Measurements from ENCODE around the gene BAHD1. TPM values are rescaled to one million over a fixed set of nuclear protein-coding genes. Genes with fewer than 3 reads are reported as not detected.

Gene BAHD1
- total RNA-seq, 1 experiment from 2014 or later: 49.1 TPM

GRCh38 chr15:40464595-40465185 is 23.9 kb downstream of the BAHD1 start:
- peaks cover 35% of the 10 kb centered on the region for H3K36me3 Mint-ChIP-seq
- TF ChIP-seq ELF4 (CRISPR knock-in tag; IDR thresholded peaks at IDR 0.05; ENCODE audit: low read depth) (no peak), SMAD3 (CRISPR knock-in tag; IDR thresholded peaks at IDR 0.05; ENCODE audit: borderline replicate concordance) (no peak)
- H3K4me1 Mint-ChIP-seq: peaks cover 1% of the 10 kb centered on the region
- DNase-seq (ENCODE audit: low spot score): no peak
- ChIA-PET CTCF (no interaction called here), POLR2A (no interaction called here)
- H3K27ac Mint-ChIP-seq: no peak overlapping the region
- no peaks in the 10 kb centered on the region for H3K9me3 Mint-ChIP-seq
- H3K4me3 Mint-ChIP-seq: no peak overlapping the region
- H3K27me3 Mint-ChIP-seq (ENCODE audit: low read depth): no peaks in the 10 kb centered on the region
- ATAC-seq: no peak

- DNase-seq (ENCODE audit: low spot score) (no peak), ATAC-seq (no peak)
- peaks cover 34% of the 10 kb centered on the region for H3K36me3 Mint-ChIP-seq
- no peaks in the 10 kb centered on the region for H3K9me3 Mint-ChIP-seq
- H3K4me3 Mint-ChIP-seq: no peak overlapping the region
- no peak for TF ChIP-seq NR1H2 (CRISPR knock-in tag; IDR thresholded peaks at IDR 0.05)
- TF ChIP-seq USF1 (CRISPR knock-in tag; IDR thresholded peaks at IDR 0.05): no peak
- TF ChIP-seq ZBTB21 (CRISPR knock-in tag; IDR thresholded peaks at IDR 0.05; ENCODE audit: borderline replicate concordance): no peak
- TF ChIP-seq NFATC4 (CRISPR knock-in tag; IDR thresholded peaks at IDR 0.05): no peak
- no peak for TF ChIP-seq CDX4 (CRISPR knock-in tag; IDR thresholded peaks at IDR 0.05; ENCODE audit: borderline replicate concordance)
- TF ChIP-seq ZNF121 (CRISPR knock-in tag; IDR thresholded peaks at IDR 0.05): no peak
- no peak for TF ChIP-seq ZNF532 (CRISPR knock-in tag; IDR thresholded peaks at IDR 0.05; ENCODE audit: borderline replicate concordance)
- TF ChIP-seq, protein P1, sequence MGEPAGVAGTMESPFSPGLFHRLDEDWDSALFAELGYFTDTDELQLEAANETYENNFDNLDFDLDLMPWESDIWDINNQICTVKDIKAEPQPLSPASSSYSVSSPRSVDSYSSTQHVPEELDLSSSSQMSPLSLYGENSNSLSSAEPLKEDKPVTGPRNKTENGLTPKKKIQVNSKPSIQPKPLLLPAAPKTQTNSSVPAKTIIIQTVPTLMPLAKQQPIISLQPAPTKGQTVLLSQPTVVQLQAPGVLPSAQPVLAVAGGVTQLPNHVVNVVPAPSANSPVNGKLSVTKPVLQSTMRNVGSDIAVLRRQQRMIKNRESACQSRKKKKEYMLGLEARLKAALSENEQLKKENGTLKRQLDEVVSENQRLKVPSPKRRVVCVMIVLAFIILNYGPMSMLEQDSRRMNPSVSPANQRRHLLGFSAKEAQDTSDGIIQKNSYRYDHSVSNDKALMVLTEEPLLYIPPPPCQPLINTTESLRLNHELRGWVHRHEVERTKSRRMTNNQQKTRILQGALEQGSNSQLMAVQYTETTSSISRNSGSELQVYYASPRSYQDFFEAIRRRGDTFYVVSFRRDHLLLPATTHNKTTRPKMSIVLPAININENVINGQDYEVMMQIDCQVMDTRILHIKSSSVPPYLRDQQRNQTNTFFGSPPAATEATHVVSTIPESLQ (CRISPR knock-in tag; IDR thresholded peaks at IDR 0.05): no peak
- H3K27me3 Mint-ChIP-seq (ENCODE audit: low read depth): no peaks in the 10 kb centered on the region
- no peak overlapping the region for H3K27ac Mint-ChIP-seq
- CTCF ChIA-PET: no interaction called here
- H3K4me1 Mint-ChIP-seq: peaks cover 7% of the 10 kb centered on the region
- POLR2A ChIA-PET: no interaction called here
These were observed 25.2 kb downstream of the BAHD1 start for GRCh38 chr15:40465939-40466338.

GRCh38 chr15:40466426-40467260 is 25.9 kb downstream of the BAHD1 start:
- Mint-ChIP-seq H3K4me3 (no peak overlapping the region), H3K27me3 (ENCODE audit: low read depth) (0 out of 2 replicates have a peak, but pooled peaks cover 1% of the 10 kb centered on the region), H3K27ac (peak overlapping the region; percentile 36; the same call in 1 of the 2 replicates), H3K9me3 (no peaks in the 10 kb centered on the region), H3K36me3 (peaks cover 34% of the 10 kb centered on the region), H3K4me1 (peaks cover 9% of the 10 kb centered on the region)
- CTCF ChIA-PET: no interaction called here
- TF ChIP-seq ZMAT4 (CRISPR knock-in tag; IDR thresholded peaks at IDR 0.05) (no peak), NR1H2 (CRISPR knock-in tag; IDR thresholded peaks at IDR 0.05) (no peak), CREM (CRISPR knock-in tag; IDR thresholded peaks at IDR 0.05) (no peak), FOXK1 (CRISPR knock-in tag; IDR thresholded peaks at IDR 0.05) (no peak), TP53 (CRISPR knock-in tag; IDR thresholded peaks at IDR 0.05) (no peak), OVOL2 (CRISPR knock-in tag; IDR thresholded peaks at IDR 0.05; ENCODE audit: borderline replicate concordance) (no peak)
- TF ChIP-seq, protein P2, sequence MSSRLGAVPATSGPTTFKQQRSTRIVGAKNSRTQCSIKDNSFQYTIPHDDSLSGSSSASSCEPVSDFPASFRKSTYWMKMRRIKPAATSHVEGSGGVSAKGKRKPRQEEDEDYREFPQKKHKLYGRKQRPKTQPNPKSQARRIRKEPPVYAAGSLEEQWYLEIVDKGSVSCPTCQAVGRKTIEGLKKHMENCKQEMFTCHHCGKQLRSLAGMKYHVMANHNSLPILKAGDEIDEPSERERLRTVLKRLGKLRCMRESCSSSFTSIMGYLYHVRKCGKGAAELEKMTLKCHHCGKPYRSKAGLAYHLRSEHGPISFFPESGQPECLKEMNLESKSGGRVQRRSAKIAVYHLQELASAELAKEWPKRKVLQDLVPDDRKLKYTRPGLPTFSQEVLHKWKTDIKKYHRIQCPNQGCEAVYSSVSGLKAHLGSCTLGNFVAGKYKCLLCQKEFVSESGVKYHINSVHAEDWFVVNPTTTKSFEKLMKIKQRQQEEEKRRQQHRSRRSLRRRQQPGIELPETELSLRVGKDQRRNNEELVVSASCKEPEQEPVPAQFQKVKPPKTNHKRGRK (CRISPR knock-in tag; IDR thresholded peaks at IDR 0.05; ENCODE audit: borderline replicate concordance): no peak
- ATAC-seq: no peak
- POLR2A ChIA-PET: no interaction called here
- no peak for DNase-seq (ENCODE audit: low spot score)

All from WTC11 (cell line).